ENCODE measurements around the gene SLAIN2.

DNA sequence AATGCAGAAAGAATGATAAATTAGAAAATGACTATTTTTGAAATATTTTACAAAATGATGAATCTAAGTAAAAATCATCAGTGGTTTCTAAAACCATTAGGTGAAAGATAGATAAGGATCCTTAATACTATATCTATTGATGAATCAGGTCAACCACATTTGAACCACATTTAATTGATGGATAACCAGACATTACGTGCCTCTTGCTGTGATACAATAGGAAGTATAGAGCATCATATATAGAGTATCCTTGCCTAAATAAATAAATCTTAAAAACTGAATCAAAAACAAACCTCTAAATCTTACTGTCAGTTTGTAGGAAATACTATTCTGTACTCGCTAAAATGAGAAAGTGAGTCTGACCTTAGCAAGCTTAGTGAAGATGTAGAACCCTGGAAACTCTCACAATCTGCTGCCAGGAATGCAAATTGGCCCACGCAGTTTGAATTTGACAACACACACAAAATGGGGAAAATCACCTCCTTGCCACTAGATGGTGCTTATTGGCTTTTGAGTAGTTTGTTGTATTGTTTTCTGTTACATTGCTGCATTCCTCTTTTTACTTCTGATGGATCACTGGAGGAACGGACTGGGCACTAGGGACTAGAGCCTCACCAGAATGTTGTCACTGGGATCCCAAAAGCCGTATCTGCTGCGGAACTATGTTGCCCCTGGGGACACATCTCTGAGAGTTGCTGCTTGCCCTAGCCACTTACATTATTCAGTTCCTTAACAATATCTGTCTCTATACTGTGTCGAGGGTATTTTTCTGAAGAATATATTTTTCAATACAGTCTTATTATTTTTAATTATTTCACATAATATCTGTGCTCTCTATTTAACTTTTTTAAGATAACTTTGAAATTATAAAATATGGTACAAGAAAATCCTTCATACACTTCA is 25.4 kb upstream of the SLAIN2 start:
- TF ChIP-seq POLR2A (IDR thresholded peaks at IDR 0.05; ENCODE audit: low read depth, low read length): no peak
- TF ChIP-seq TAF1 (IDR thresholded peaks at IDR 0.05; ENCODE audit: borderline replicate concordance, low read depth, low read length): no peak
- no peak for TF ChIP-seq POLR2AphosphoS5 (IDR thresholded peaks at IDR 0.05; ENCODE audit: low read depth, low read length)

All from GM12892 (cell line).